IMR-90 (cell line): Measurements from ENCODE around the gene LRRC56. TPM values are rescaled to one million over a fixed set of nuclear protein-coding genes. Genes with fewer than 3 reads are reported as not detected.
A peak's percentile ranks its signal among the peaks of the same experiment; 100 is the strongest.

Experiments used
- ATAC-seq: fragments of 200-7000 bp; cut with Tn5 transposase; 2 replicates; pipeline ENCODE4 v1.9.1; 2020; ENCODE audit warnings: low read depth, mild to moderate bottlenecking, moderate library complexity
- BruUV-seq: library from RNA; stranded (reverse); fragments of 400-500 nt; replicated peaks from 2 replicates; lab custom pipeline; 2021; lab: Mats Ljungman, UMichigan
- CTCF ChIA-PET: fragments of 300-600 bp; formaldehyde crosslinking; extraction: SDS; loops from one replicate; lab custom pipeline; 2021; ENCODE audit warnings: antibody characterized with exemption; lab: Yijun Ruan, JAX
- POLR2A ChIA-PET: fragments of 300-600 bp; sonication (Branson Sonifier 250); formaldehyde crosslinking; loops from one replicate; lab custom pipeline; 2022; ENCODE audit warnings: antibody characterized with exemption; ENCODE audit not compliant: unreplicated experiment; lab: Charles Lee
- DNase-seq: peaks from one replicate; pipeline ENCODE4 v3.0.0; 2013
- H2AFZ ChIP-seq: replicated peaks from 2 replicates; pipeline ENCODE3; 2013; ENCODE audit warnings: low read length, mild to moderate bottlenecking; ENCODE audit not compliant: poor library complexity
- H2AK5ac ChIP-seq: 2 replicates; pipeline ENCODE4 v1.6.1; 2013; ENCODE audit warnings: low read depth, low read length, inconsistent platforms
- H2AK9ac ChIP-seq: replicated peaks from 2 replicates; pipeline ENCODE3; 2013; ENCODE audit warnings: mild to moderate bottlenecking, low read depth, low read length, moderate library complexity; ENCODE audit not compliant: poor library complexity
- H2BK120ac ChIP-seq: 2 replicates; pipeline ENCODE4 v1.6.1; 2013; ENCODE audit warnings: low read depth, low read length, inconsistent platforms
- H2BK15ac ChIP-seq: 3 replicates; pipeline ENCODE4 v1.6.1; 2013; ENCODE audit warnings: low read depth, low read length, inconsistent platforms
- H2BK20ac ChIP-seq: 2 replicates; pipeline ENCODE4 v1.6.1; 2013; ENCODE audit warnings: low read depth, mild to moderate bottlenecking, inconsistent platforms, low read length, moderate library complexity
- H2BK5ac ChIP-seq: 2 replicates; pipeline ENCODE4 v1.6.1; 2013; ENCODE audit warnings: mild to moderate bottlenecking, low read depth, low read length, inconsistent platforms; ENCODE audit not compliant: poor library complexity, severe bottlenecking
- H3K14ac ChIP-seq: replicated peaks from 2 replicates; pipeline ENCODE4 v1.6.1; 2013; ENCODE audit warnings: low read depth, low read length, inconsistent platforms
- H3K18ac ChIP-seq: 2 replicates; pipeline ENCODE4 v1.6.1; 2013; ENCODE audit warnings: low read depth, low read length, control low read depth
- H3K23ac ChIP-seq: 2 replicates; pipeline ENCODE4 v1.6.1; 2013; ENCODE audit warnings: low read depth, low read length, inconsistent platforms
- H3K27ac ChIP-seq: 2 replicates; pipeline ENCODE4 v1.5.1; 2013; ENCODE audit warnings: mild to moderate bottlenecking, control low read depth, low read length; ENCODE audit not compliant: insufficient read depth
- H3K27me3 ChIP-seq: 2 replicates; pipeline ENCODE4 v1.6.1; 2013; ENCODE audit warnings: low read length; ENCODE audit not compliant: control insufficient read depth, insufficient read depth
- H3K36me3 ChIP-seq: 2 replicates; pipeline ENCODE4 v1.6.1; 2013; ENCODE audit warnings: low read length, mixed read lengths; ENCODE audit not compliant: control insufficient read depth, insufficient read depth
- H3K4ac ChIP-seq: 2 replicates; pipeline ENCODE4 v1.6.1; 2013; ENCODE audit warnings: low read depth, low read length, inconsistent platforms
- H3K4me1 ChIP-seq: 2 replicates; pipeline ENCODE4 v1.6.1; 2013; ENCODE audit warnings: low read length, mixed read lengths; ENCODE audit not compliant: control insufficient read depth, insufficient read depth
- H3K4me2 ChIP-seq: 2 replicates; pipeline ENCODE4 v1.6.1; 2013; ENCODE audit warnings: low read depth, mild to moderate bottlenecking, control low read depth, low read length, moderate library complexity
- H3K4me3 ChIP-seq: 2 replicates; pipeline ENCODE4 v1.5.1; 2013; ENCODE audit warnings: low read depth, mild to moderate bottlenecking, control low read depth, low read length, moderate library complexity; ENCODE audit not compliant: insufficient read depth
- H3K56ac ChIP-seq: 2 replicates; pipeline ENCODE4 v1.6.1; 2013; ENCODE audit warnings: low read length, inconsistent platforms; ENCODE audit not compliant: insufficient read depth; ENCODE audit errors: extremely low read depth
- H3K79me1 ChIP-seq, 2 experiments: 2 replicates each; pipeline ENCODE4 v1.6.1; 2013; ENCODE audit warnings: low read length in 2 of 2, inconsistent platforms in 1 of 2, low read depth in 1 of 2
- H3K9ac ChIP-seq: 2 replicates; pipeline ENCODE4 v1.6.1; 2013; ENCODE audit warnings: low read depth, low read length, control low read depth
- H3K9me1 ChIP-seq: 2 replicates; pipeline ENCODE4 v1.6.1; 2013; ENCODE audit warnings: low read length, inconsistent platforms; ENCODE audit not compliant: insufficient read depth
- H3K9me3 ChIP-seq: 2 replicates; pipeline ENCODE4 v1.6.1; 2013; ENCODE audit warnings: low read length; ENCODE audit not compliant: control insufficient read depth, insufficient read depth
- H4K20me1 ChIP-seq: 2 replicates; pipeline ENCODE4 v1.6.1; 2013; ENCODE audit warnings: low read length, inconsistent platforms; ENCODE audit not compliant: insufficient read depth
- H4K5ac ChIP-seq: 2 replicates; pipeline ENCODE4 v1.6.1; 2013; ENCODE audit warnings: mild to moderate bottlenecking, low read depth, low read length, control low read depth
- H4K8ac ChIP-seq, 2 experiments: 2 replicates each; pipeline ENCODE4 v1.6.1; 2013; ENCODE audit warnings: low read depth in 2 of 2, low read length in 2 of 2, control low read depth in 1 of 2, inconsistent platforms in 1 of 2
- H4K91ac ChIP-seq: 2 replicates; pipeline ENCODE4 v1.6.1; 2013; ENCODE audit warnings: low read depth, low read length, inconsistent platforms; ENCODE audit not compliant: insufficient read depth
- CEBPB ChIP-seq: IDR thresholded peaks from 2 replicates; pipeline ENCODE4 v1.6.1; 2012; ENCODE audit warnings: low read depth, low read length, improper control_type of control experiment
- CHD1 ChIP-seq: IDR thresholded peaks from 2 replicates; pipeline ENCODE4 v1.6.1; 2012; ENCODE audit warnings: low read depth, low read length, improper control_type of control experiment
- ELK1 ChIP-seq: fragments of 150-350 bp; IDR thresholded peaks from 2 replicates; pipeline ENCODE4 v1.6.1; 2016; ENCODE audit warnings: low read depth, mild to moderate bottlenecking, low read length, moderate library complexity, borderline replicate concordance
- FOS ChIP-seq: fragments of 150-350 bp; IDR thresholded peaks from 2 replicates; pipeline ENCODE4 v1.6.1; 2016; ENCODE audit warnings: low read depth, low read length
- MAFK ChIP-seq: IDR thresholded peaks from 2 replicates; pipeline ENCODE4 v1.6.1; 2012; ENCODE audit warnings: low read depth, low read length, improper control_type of control experiment
- MAZ ChIP-seq: IDR thresholded peaks from 2 replicates; pipeline ENCODE4 v1.6.1; 2012; ENCODE audit warnings: low read depth, mild to moderate bottlenecking, low read length, improper control_type of control experiment, moderate library complexity, borderline replicate concordance
- NFE2L2 ChIP-seq: fragments of 150-350 bp; IDR thresholded peaks from 2 replicates; pipeline ENCODE4 v1.6.1; 2016; ENCODE audit warnings: low read depth, mild to moderate bottlenecking, low read length
- POLR2A ChIP-seq: IDR thresholded peaks from 2 replicates; pipeline ENCODE4 v1.6.1; 2012; ENCODE audit warnings: mild to moderate bottlenecking, low read depth, low read length
- RAD21 ChIP-seq: IDR thresholded peaks from 2 replicates; pipeline ENCODE4 v1.6.1; 2012; ENCODE audit warnings: low read length, improper control_type of control experiment
- RCOR1 ChIP-seq: IDR thresholded peaks from 2 replicates; pipeline ENCODE4 v1.6.1; 2012; ENCODE audit warnings: mild to moderate bottlenecking, low read length, improper control_type of control experiment; ENCODE audit not compliant: insufficient replicate concordance
- RFX5 ChIP-seq: IDR thresholded peaks from 2 replicates; pipeline ENCODE4 v1.8.0; 2012; ENCODE audit warnings: low read depth, mild to moderate bottlenecking, low read length, moderate library complexity
- SMC3 ChIP-seq: fragments of 150-350 bp; IDR thresholded peaks from 2 replicates; pipeline ENCODE4 v1.6.1; 2016; ENCODE audit warnings: low read depth, mild to moderate bottlenecking, antibody characterized with exemption, low read length, moderate library complexity
- USF2 ChIP-seq: fragments of 150-350 bp; IDR thresholded peaks from 2 replicates; pipeline ENCODE4 v1.6.1; 2017; ENCODE audit warnings: mild to moderate bottlenecking, antibody characterized with exemption, low read length, low read depth
- WGBS, 2 experiments: methylation state at CpG; one replicate each; pipeline versions ENCODE4 v1.1.5 to v1.1.7; 2013; ENCODE audit warnings: missing lambda C conversion rate in 2 of 2; ENCODE audit not compliant: insufficient read length in 1 of 2; ENCODE audit errors: extremely low coverage in 2 of 2; 5-methylcytosine and 5-hydroxymethylcytosine counted together
- dilution Hi-C: fragments of 300-500 bp; cut with HindIII; formaldehyde crosslinking; loops from one replicate; pipeline ENCODE4 v1.14.3; 2018; ENCODE audit warnings: low sequenced_read_pairs; ENCODE audit not compliant: unreplicated experiment
- in situ Hi-C: fragments of 300-500 bp; cut with MboI; formaldehyde crosslinking; loops from 3 replicates; pipeline ENCODE4 v1.14.3; 2019; ENCODE audit warnings: low sequenced_read_pairs, inconsistent platforms, mixed read lengths
- intact Hi-C: fragments of 100-400 bp; cut with micrococcal nuclease; formaldehyde crosslinking; loops from 2 replicates; pipeline ENCODE4 v1.10.0; 2022
- polyA plus RNA-seq, 3 experiments: library from polyadenylated mRNA; depleted of rRNA; stranded (reverse); fragments of >200 nt; gene quantifications; 2 replicates each; pipeline ENCODE4 v1.2.3, GENCODE V29; 2012; ENCODE audit warnings: low replicate concordance in 1 of 3
- total RNA-seq: library from RNA; depleted of rRNA; stranded (reverse); fragments of >200 nt; gene quantifications from 2 replicates; pipeline ENCODE4 v1.2.3, GENCODE V29; 2012

The LRRC56 gene
- total and polyA plus RNA-seq, 2 of the 4 experiments (the other 2 are of a cell fraction), result 0.36 to 1.3 TPM

- TF ChIP-seq USF2, result no peak
Measured at GRCh38 chr11:504994-505344, 32.4 kb upstream of the LRRC56 start (continued).

- Histone ChIP-seq H2AK9ac (peak overlapping the region; percentile 100), H2BK15ac (peak overlapping the region; percentile 51; the same call in 1 of the 3 replicates), H2AK5ac (peak overlapping the region; percentile 97), H3K4me1 (peaks cover 12% of the 10 kb centered on the region), H3K4me3 (peak overlapping the region; percentile 97), H3K14ac (peak overlapping the region; percentile 100), H3K23ac (peak overlapping the region; percentile 99), H3K56ac (peak overlapping the region; percentile 98), H3K27ac (peak overlapping the region; percentile 99), H2AFZ (peak overlapping the region; percentile 100), H2BK20ac (peak overlapping the region; percentile 59; the same call in 1 of the 2 replicates), H2BK5ac (peak overlapping the region; percentile 100), H3K18ac (peak overlapping the region; percentile 26; the same call in 1 of the 2 replicates), H3K9me3 (no peaks in the 10 kb centered on the region), H4K5ac (peak overlapping the region; percentile 65), H3K9me1 (peaks cover 5% of the 10 kb centered on the region), H4K91ac (peak overlapping the region; percentile 99), H4K20me1 (peaks cover 8% of the 10 kb centered on the region), H3K36me3 (peaks cover 10% of the 10 kb centered on the region; the same call in 1 of the 2 replicates), H3K9ac (peak overlapping the region; percentile 98), H3K4me2 (peak overlapping the region; percentile 87), H3K27me3 (no peaks in the 10 kb centered on the region), H3K4ac (peak overlapping the region; percentile 100), H4K8ac (peak overlapping the region; percentile 87 to 99), H2BK120ac (peak overlapping the region; percentile 87), H3K79me1 (peaks cover 24 to 70% of the 10 kb centered on the region in 2 experiments)
- no TSS peak for BruUV-seq
- ATAC-seq, result peak; percentile 77
- CTCF ChIA-PET, result interaction anchor here (1.0 kb wide), 1 partner anchor 13 kb away, joined by 3 read pairs; no protein-coding TSS in a partner anchor
- DNase-seq, result peak; percentile 98
- in situ Hi-C loops, result no loop called here
- intact Hi-C loops, result loop anchor here (2.0 kb wide), 1 partner anchor 56 kb away; the partner anchor contains the start of gene PTDSS2
- dilution Hi-C loops, result no loop called here
- POLR2A ChIA-PET, result no interaction called here
- WGBS, 2 experiments, result 0% methylated on average over 25 of the region's 71 CpGs; no CpG with 5 or more reads in 1 of the 2 experiments
- no peak for TF ChIP-seq RFX5
- TF ChIP-seq ELK1, result peak; percentile 54
- TF ChIP-seq MAZ, result peak; percentile 81; the same call in 1 of the 2 replicates
- TF ChIP-seq SMC3, result no peak
- no peak for TF ChIP-seq FOS
- TF ChIP-seq NFE2L2, result no peak
- TF ChIP-seq CHD1, result peak; percentile 46
- TF ChIP-seq RCOR1, result no peak
- TF ChIP-seq RAD21, result no peak
- TF ChIP-seq USF2, result peak; percentile 96
- TF ChIP-seq CEBPB, result no peak
- peak; percentile 91 for TF ChIP-seq POLR2A
- TF ChIP-seq MAFK, result no peak
Measured at GRCh38 chr11:506238-506994, 30.9 kb upstream of the LRRC56 start.
